ENCODE measurements around the gene SBF2. TPM values are rescaled to one million over a fixed set of nuclear protein-coding genes. Genes with fewer than 3 reads are reported as not detected.

SBF2 gene
- total and polyA plus RNA-seq, 11 donors, result 10.4 to 33.9 (median 20.9) TPM

DNA sequence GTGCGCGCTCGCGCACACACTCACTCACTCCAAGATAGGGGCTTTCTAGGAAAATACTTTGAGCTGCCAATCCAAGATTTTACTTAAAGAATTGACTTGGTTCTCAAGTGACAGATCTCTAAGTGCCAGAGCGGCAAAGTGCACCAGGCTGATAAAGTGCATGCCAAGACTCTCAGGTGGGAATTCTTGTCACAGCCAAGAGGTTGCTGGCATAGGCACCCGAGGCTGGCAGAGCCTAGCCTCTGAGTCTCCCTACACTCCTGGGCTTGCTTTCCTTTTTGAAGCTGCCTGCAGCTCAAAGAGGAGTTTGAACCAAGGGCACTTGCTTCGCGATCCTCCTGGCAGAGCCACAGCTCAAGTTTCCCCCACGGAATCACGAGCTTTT is 8.3 kb upstream of the SBF2 start:
- no peaks in the 10 kb centered on the region for H3K36me3 ChIP-seq
- DNase-seq (no peak), ATAC-seq (peak in 2 of 4 donors; percentile 0 to 1)
- H3K4me1 ChIP-seq, result peaks cover 0 to 45% (median 29%) of the 10 kb centered on the region in 12 donors
- H3K27ac ChIP-seq, result peak overlapping the region; percentile 33 to 92 (median 87)
- H3K27me3 ChIP-seq, result no peaks in the 10 kb centered on the region
- TF ChIP-seq POLR2A (IDR thresholded peaks at IDR 0.05), result no peak
- TF ChIP-seq, protein P1, sequence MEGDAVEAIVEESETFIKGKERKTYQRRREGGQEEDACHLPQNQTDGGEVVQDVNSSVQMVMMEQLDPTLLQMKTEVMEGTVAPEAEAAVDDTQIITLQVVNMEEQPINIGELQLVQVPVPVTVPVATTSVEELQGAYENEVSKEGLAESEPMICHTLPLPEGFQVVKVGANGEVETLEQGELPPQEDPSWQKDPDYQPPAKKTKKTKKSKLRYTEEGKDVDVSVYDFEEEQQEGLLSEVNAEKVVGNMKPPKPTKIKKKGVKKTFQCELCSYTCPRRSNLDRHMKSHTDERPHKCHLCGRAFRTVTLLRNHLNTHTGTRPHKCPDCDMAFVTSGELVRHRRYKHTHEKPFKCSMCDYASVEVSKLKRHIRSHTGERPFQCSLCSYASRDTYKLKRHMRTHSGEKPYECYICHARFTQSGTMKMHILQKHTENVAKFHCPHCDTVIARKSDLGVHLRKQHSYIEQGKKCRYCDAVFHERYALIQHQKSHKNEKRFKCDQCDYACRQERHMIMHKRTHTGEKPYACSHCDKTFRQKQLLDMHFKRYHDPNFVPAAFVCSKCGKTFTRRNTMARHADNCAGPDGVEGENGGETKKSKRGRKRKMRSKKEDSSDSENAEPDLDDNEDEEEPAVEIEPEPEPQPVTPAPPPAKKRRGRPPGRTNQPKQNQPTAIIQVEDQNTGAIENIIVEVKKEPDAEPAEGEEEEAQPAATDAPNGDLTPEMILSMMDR (IDR thresholded peaks at IDR 0.05), result no peak
- 27 to 37% (median 33%) methylated on average over 8 to 10 of the region's 10 CpGs for WGBS, 4 donors
- peak overlapping the region; percentile 64 to 88 (median 76) for H3K4me3 ChIP-seq
- no peaks in the 10 kb centered on the region for H3K9me3 ChIP-seq
- intact Hi-C loops (cut with DNase I), result loop anchor here in 5 of 10 donors (10.0 kb wide), 3 partner anchors 188 to 688 kb away; no protein-coding TSS in a partner anchor

DNA sequence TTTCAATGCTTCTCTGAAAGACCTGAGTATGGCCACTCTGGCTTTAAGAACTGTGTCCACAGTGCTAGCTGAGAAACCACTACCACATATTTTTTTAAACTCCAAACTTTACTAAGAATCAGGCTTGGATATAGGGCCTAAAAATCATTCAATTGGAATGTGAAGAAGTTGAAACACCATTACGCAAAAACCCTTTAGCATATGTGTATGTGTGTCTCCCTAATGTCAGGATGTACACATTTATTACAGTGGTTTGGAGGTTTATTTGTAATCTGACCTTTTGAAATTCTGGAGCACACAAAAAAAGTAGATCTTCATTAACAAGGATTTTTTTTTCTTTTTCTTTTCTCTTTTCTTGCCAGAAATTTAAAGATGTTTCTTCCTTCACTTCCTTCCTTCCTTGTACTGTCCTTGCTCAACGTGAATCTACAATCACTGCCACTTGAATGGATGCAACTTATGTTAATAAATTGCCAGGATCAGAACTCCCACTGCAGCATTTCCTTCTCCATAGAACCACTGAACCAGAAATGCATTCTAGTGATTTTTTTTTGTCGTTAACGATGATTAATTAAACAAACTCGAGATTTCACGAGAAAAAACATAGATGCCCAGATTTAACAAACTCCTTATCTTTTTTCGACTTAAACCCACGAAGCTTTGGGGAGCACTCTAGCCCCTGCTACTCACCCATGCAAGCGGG is 7.8 kb upstream of the SBF2 start:
- TF ChIP-seq, protein P1 (IDR thresholded peaks at IDR 0.05), result no peak
- no peak for TF ChIP-seq POLR2A (IDR thresholded peaks at IDR 0.05)
- intact Hi-C loops (cut with DNase I), result loop anchor here in 5 of 10 donors (10.0 kb wide), 3 partner anchors 187 to 687 kb away; no protein-coding TSS in a partner anchor
- H3K27ac ChIP-seq, result peak overlapping the region in 10 of 12 donors; percentile 84 to 92 (median 88)

DNA sequence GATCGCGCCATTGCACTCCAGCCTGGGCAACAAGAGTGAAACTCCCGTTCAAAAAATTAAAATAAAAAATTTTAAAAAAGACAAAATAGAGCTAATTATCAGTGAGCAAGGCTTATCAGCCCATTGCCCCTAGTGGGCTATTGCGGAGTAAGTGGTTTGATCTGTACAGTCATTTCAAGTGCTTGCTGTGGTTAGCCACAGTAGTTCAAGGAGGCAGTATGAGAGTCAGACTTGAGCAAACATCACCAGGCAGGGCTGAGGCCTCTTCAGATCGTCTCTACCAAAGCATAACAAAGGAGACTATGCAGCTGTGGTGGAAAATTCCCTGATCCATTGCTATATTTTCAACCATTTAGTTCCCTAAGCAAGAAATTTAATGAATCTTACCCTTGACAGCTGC is 4.3 kb upstream of the SBF2 start:
- Histone ChIP-seq H3K27me3 (no peaks in the 10 kb centered on the region), H3K36me3 (no peaks in the 10 kb centered on the region), H3K4me3 (no peak overlapping the region), H3K4me1 (peaks cover 0 to 24% (median 10%) of the 10 kb centered on the region in 12 donors), H3K27ac (no peak overlapping the region), H3K9me3 (no peaks in the 10 kb centered on the region)
- DNase-seq, result no peak
- intact Hi-C loops (cut with DNase I), result loop anchor here in 1 of 10 donors (10.0 kb wide), 1 partner anchor 184 kb away; no protein-coding TSS in a partner anchor
- WGBS, 4 donors, result 87 to 95% (median 88%) methylated on average over 5 of the region's 5 CpGs
- no peak for ATAC-seq
- TF ChIP-seq, protein P1 (IDR thresholded peaks at IDR 0.05), result no peak
- no peak for TF ChIP-seq POLR2A (IDR thresholded peaks at IDR 0.05)

More for the DNA sequence above, 7.8 kb upstream of the SBF2 start:
- ATAC-seq (no peak), DNase-seq (no peak)
- Histone ChIP-seq H3K9me3 (no peaks in the 10 kb centered on the region), H3K4me3 (peak overlapping the region in 10 of 12 donors; percentile 68 to 88 (median 78)), H3K4me1 (peaks cover 0 to 39% (median 23%) of the 10 kb centered on the region in 12 donors), H3K27me3 (no peaks in the 10 kb centered on the region), H3K36me3 (no peaks in the 10 kb centered on the region)
- 45 to 58% (median 58%) methylated on average over 9 of the region's 9 CpGs for WGBS, 4 donors
